Heart right ventricle (tissue), 16 donors: ENCODE results near the gene NCMAP. TPM values are rescaled to one million over a fixed set of nuclear protein-coding genes. Genes with fewer than 3 reads are reported as not detected.
A peak's percentile ranks its signal among the peaks of the same experiment; 100 is the strongest.

ENCODE experiments used
- ATAC-seq, 8 donors: fragments of 200-7000 bp; cut with Tn5 transposase; one replicate each; pipeline ENCODE4 v1.9.1; 2020; ENCODE audit warnings: mild to moderate bottlenecking in 8 of 8, moderate library complexity in 8 of 8, moderate number of reproducible peaks in 1 of 8
- DNase-seq, 2 donors: peaks; one replicate each; pipeline ENCODE4 v3.0.0-alpha.2; 2020
- H3K27ac ChIP-seq, 10 donors: fragments of 200-600 bp; sonication (generic) in 2 of 10; one replicate each; pipeline versions ENCODE4 v1.5.0 to v1.8.0; 2020 to 2022; ENCODE audit warnings: mild to moderate bottlenecking in 3 of 10
- H3K27me3 ChIP-seq, 7 donors: fragments of 200-600 bp; one replicate each; pipeline ENCODE4 v1.8.0; 2021 to 2022; ENCODE audit warnings: mild to moderate bottlenecking in 2 of 7
- H3K36me3 ChIP-seq, 9 donors: fragments of 200-600 bp; sonication (generic) in 1 of 9; one replicate each; pipeline versions ENCODE4 v1.5.0 to v1.8.0; 2020 to 2022; ENCODE audit warnings: mild to moderate bottlenecking in 2 of 9
- H3K4me1 ChIP-seq, 9 donors: fragments of 200-600 bp; sonication (generic) in 1 of 9; one replicate each; pipeline versions ENCODE4 v1.5.0 to v1.8.0; 2020 to 2022; ENCODE audit warnings: mild to moderate bottlenecking in 4 of 9
- H3K4me3 ChIP-seq, 10 donors: fragments of 200-600 bp; sonication (generic) in 2 of 10; one replicate each; pipeline versions ENCODE4 v1.5.0 to v1.8.0; 2020 to 2022; ENCODE audit warnings: mild to moderate bottlenecking in 7 of 10, moderate library complexity in 2 of 10
- H3K9me3 ChIP-seq, 11 donors: fragments of 200-600 bp in 10 of 11; sonication (generic) in 2 of 11; one replicate each; pipeline versions ENCODE4 v1.5.0 to v1.8.0; 2013 to 2022; ENCODE audit warnings: mild to moderate bottlenecking in 2 of 11, control low read depth in 1 of 11, moderate library complexity in 1 of 11
- WGBS, 2 donors: extraction: QIAGEN DNeasy Blood & Tissue Kit; methylation state at CpG; one replicate each; pipeline ENCODE4 v1.1.7; 2013; ENCODE audit warnings: inconsistent platforms in 1 of 2; 5-methylcytosine and 5-hydroxymethylcytosine counted together
- intact Hi-C, 10 donors: fragments of 100-400 bp; cut with DNase I; formaldehyde crosslinking; loops; one replicate each; pipeline versions ENCODE4 v1.11.1 to v1.14.2; 2022
- polyA plus RNA-seq, 2 donors: library from polyadenylated mRNA; stranded (reverse); fragments of 200-250 nt; gene quantifications; one replicate each; pipeline ENCODE4 v1.2.3, GENCODE V29; 2013
- total RNA-seq, 10 donors: library from RNA; stranded (reverse); fragmentation: NEBNext Ultra II Directional in 3 of 10; extraction: Animal tissue kit (Norgen Biotek cat#: 25700) in 3 of 10; gene quantifications; one replicate each; pipeline versions ENCODE4 v1.2.1 to v1.2.4, GENCODE V29; 2021 to 2023
- TF ChIP-seq, protein P1 (sequence below), 9 donors: fragments of 200-600 bp; sonication (generic) in 2 of 9; IDR thresholded peaks; one replicate each; pipeline versions ENCODE4 v1.5.0 to v1.8.0; 2021 to 2022; ENCODE audit warnings: antibody characterized with exemption in 9 of 9, mild to moderate bottlenecking in 5 of 9, moderate library complexity in 1 of 9
- donor health status: Arrhythmogenic right ventricular cardiomyopathy.
- donor health status: ischemic (EF 13 %, LVEDD 7.1; RV severe dilation, severe dysfunction).
- donor health status: healthy with polysubstance abuse.
- donor health status: DM: no; HTN: yes; CAD: no.
- donor health status: DM: no; HTN: no; CAD: no.
- donor health status: ischemic (EF 25% LVEDD 6.9; RV normal size, moderate dysfunction).
- donor health status: ischemic (EF 25% LVEDD 5.7; RV mildly dilated, moderate dysfunction).
- donor health status: healthy.
- donor health status: DM: yes; HTN: yes; CAD: no.
- donor health status: Ischemic cardiomyopathy.
- donor health status: ischemic (EF 35%, LVEDD 5.7; RV mildly dilated, moderate dysfunction).
- donor health status: nonischemic (EF 11% LVEDD 7.7; RV severe dilation, severe dysfunction).
- donor health status: DM: yes; HTN: yes; CAD: no.
- donor health status: PGD.
- donor health status: ischemic (EF 29% LVEDD 5.4; RV normal size, mild dysfunction).
- donor health status: nonischemic (EF 23%, LVEDD 6.1; RV moderate dilation, normal function).

The NCMAP gene
- total and polyA plus RNA-seq, 12 donors: 0.01 to 0.36 (median 0.10) TPM; not detected in 2

DNA sequence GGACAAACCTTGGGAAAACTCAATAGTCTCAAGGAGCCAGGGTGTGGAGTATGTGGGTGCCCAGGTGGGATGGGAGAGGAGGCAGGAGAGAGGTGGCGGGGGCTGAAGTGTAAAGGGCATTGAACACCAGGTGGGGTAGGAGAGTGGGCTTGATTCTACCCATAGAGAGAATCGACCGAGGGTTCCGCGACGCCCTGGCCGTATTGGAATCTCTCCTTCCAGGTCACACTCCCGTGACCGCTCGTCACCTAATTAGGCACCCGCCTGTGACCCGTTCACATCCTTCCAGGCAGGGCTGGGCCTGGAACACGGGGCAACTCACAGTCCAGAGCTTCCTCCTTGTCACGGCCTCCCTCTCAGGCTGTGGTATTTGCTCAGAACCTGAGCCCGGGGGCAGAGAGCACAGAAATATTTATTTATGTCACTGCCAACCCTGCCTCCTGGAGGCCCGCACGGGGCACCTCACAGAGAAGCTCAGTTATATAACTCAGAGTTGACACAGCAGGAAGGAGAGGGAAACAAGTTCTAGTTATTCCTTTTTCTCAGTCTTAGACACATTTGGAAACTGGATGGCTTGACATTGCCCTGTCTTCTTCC lies 12.0 kb downstream of the NCMAP start:
- H3K4me1 ChIP-seq: peaks cover 0 to 6% (median 0%) of the 10 kb centered on the region in 9 donors
- peak overlapping the region in 1 of 10 donors; percentile 34 for H3K27ac ChIP-seq
- TF ChIP-seq, protein P1, sequence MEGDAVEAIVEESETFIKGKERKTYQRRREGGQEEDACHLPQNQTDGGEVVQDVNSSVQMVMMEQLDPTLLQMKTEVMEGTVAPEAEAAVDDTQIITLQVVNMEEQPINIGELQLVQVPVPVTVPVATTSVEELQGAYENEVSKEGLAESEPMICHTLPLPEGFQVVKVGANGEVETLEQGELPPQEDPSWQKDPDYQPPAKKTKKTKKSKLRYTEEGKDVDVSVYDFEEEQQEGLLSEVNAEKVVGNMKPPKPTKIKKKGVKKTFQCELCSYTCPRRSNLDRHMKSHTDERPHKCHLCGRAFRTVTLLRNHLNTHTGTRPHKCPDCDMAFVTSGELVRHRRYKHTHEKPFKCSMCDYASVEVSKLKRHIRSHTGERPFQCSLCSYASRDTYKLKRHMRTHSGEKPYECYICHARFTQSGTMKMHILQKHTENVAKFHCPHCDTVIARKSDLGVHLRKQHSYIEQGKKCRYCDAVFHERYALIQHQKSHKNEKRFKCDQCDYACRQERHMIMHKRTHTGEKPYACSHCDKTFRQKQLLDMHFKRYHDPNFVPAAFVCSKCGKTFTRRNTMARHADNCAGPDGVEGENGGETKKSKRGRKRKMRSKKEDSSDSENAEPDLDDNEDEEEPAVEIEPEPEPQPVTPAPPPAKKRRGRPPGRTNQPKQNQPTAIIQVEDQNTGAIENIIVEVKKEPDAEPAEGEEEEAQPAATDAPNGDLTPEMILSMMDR (IDR thresholded peaks at IDR 0.05): no peak
- peak in 7 of 8 donors; percentile 16 to 77 (median 64) for ATAC-seq
- no peak overlapping the region for H3K4me3 ChIP-seq
- no peaks in the 10 kb centered on the region for H3K9me3 ChIP-seq
- DNase-seq: no peak
- H3K36me3 ChIP-seq: no peaks in the 10 kb centered on the region
- intact Hi-C loops: no loop called here
- 49 to 55% methylated on average over 17 of the region's 17 CpGs for WGBS, 2 donors
- H3K27me3 ChIP-seq: no peaks in the 10 kb centered on the region

DNA sequence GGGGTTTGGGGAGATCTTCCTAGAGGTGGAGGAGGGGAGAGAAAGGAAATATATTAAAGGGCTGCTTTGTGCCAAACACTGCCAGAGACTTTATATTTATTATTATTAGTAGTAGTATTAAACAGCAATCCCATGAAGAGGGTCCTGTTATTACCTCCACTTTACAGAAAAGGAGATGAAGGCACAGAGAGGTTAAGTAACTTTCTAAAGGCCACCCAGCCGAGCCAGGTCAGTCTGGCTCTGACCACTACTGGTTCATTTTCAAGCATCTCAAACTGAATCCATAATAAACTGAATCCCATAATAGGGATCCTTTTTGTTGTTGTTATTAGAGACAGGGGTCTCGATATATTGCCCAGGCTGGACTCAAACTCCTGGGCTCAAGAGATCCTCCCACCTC lies 12.6 kb downstream of the NCMAP start:
- Histone ChIP-seq H3K27ac (peak overlapping the region in 1 of 10 donors; percentile 34), H3K27me3 (no peaks in the 10 kb centered on the region), H3K36me3 (no peaks in the 10 kb centered on the region), H3K4me3 (no peak overlapping the region), H3K9me3 (no peaks in the 10 kb centered on the region), H3K4me1 (peaks cover 0 to 6% (median 0%) of the 10 kb centered on the region in 9 donors)
- ATAC-seq: peak in 1 of 8 donors; percentile 11
- no peak for DNase-seq
- intact Hi-C loops: no loop called here
- TF ChIP-seq, protein P1 (IDR thresholded peaks at IDR 0.05): no peak
- WGBS, 2 donors: 90 to 95% methylated on average over 2 of the region's 2 CpGs

DNA sequence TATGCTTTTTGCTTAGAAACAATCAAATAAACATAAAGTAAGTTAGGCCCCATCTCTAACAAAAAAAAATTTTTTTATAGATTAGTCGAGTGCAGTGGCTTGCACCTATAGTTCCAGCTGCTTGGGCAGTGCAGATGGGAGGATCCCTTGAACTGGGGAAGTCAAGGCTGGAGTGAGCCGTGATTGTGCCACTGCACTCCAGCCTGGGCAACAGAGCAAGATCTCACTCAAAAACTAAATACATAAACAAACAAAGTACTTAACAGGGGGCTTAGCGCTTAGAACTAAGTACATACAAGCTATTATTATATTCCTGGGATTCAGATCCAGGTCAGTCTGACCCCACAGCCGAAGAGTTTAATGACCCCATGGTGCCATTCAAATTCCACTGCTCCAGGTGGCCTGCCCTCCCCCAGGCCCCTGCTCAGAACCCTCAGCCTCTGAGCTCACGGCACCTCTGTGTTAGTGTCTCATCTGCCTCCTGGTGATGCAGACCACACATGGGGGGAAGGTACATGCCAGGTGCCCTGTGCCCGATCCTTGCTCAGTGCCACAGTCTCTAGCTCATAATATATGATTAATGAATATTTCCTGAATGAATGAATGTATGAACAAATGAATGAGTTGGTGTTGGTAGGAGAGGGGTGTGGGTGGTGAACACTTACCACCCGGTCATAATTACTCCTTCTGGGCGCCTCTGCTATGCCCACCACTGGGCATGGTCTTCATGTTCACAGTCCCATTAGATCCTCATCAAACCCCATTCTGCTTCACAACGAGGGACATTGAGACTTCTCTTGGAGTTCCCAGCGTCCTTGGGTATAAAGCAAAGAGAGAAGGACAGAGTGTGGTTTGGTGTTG lies 14.6 kb downstream of the NCMAP start:
- Histone ChIP-seq H3K4me1 (peaks cover 0 to 6% (median 0%) of the 10 kb centered on the region in 9 donors), H3K4me3 (no peak overlapping the region), H3K36me3 (no peaks in the 10 kb centered on the region), H3K27me3 (no peaks in the 10 kb centered on the region), H3K27ac (no peak overlapping the region), H3K9me3 (no peaks in the 10 kb centered on the region)
- DNase-seq: no peak
- intact Hi-C loops: no loop called here
- TF ChIP-seq, protein P1 (IDR thresholded peaks at IDR 0.05): no peak
- 83 to 86% methylated on average over 10 of the region's 10 CpGs for WGBS, 2 donors
- no peak for ATAC-seq

DNA sequence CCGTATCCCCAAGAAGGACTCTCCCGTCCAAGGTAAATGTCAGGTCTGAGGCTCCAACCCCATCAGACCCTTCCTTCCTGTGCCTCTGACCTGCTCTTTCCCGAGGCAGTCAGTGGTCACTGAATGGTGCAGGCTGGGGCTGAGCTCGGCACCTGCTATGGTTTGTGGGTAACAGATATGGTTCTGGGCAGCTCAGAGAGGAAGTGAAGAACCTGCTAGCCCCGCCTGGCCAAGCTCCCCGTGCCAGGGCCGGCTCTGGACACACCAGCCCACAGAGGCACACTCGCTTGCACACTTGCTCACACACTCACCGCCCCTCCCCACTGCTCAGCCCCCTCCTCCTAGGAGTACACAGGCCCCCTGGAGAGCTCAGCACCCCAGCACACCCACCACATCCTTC lies 16.4 kb downstream of the NCMAP start:
- no peaks in the 10 kb centered on the region for H3K9me3 ChIP-seq
- ATAC-seq (no peak), DNase-seq (no peak)
- 75 to 76% methylated on average over 9 of the region's 9 CpGs for WGBS, 2 donors
- no peak overlapping the region for H3K27ac ChIP-seq
- peaks cover 0 to 10% (median 0%) of the 10 kb centered on the region in 9 donors for H3K4me1 ChIP-seq
- intact Hi-C loops: no loop called here
- TF ChIP-seq, protein P1 (IDR thresholded peaks at IDR 0.05): no peak
- no peaks in the 10 kb centered on the region for H3K36me3 ChIP-seq
- no peaks in the 10 kb centered on the region for H3K27me3 ChIP-seq
- no peak overlapping the region for H3K4me3 ChIP-seq
